GM23338 (cell line): ENCODE results near the gene EXOC4. TPM values are rescaled to one million over a fixed set of nuclear protein-coding genes. Genes with fewer than 3 reads are reported as not detected.
A peak's percentile ranks its signal among the peaks of the same experiment; 100 is the strongest.

Source experiments
- ATAC-seq: fragments of 200-7000 bp; cut with Tn5 transposase; 3 replicates; pipeline ENCODE4 v1.9.1; 2020
- DNase-seq: peaks from one replicate; pipeline ENCODE4 v3.0.0-alpha.2; 2015; ENCODE audit warnings: low spot score
- H2AFZ ChIP-seq: fragments of 200-600 bp; sonication (generic); 2 replicates; pipeline ENCODE4 v1.8.0; 2016; ENCODE audit warnings: antibody characterized with exemption, mild to moderate bottlenecking, moderate library complexity
- H3F3A ChIP-seq: fragments of 200-600 bp; sonication (generic); replicated peaks from 2 replicates; pipeline ENCODE4 v1.8.0; 2017; ENCODE audit warnings: antibody characterized with exemption, mixed run types, low read depth
- H3K27ac ChIP-seq: fragments of 200-600 bp; sonication (generic); 2 replicates; pipeline ENCODE4 v1.6.1; 2016; ENCODE audit warnings: low read depth
- H3K27me3 ChIP-seq: fragments of 200-600 bp; sonication (generic); 2 replicates; pipeline ENCODE4 v1.8.0; 2016; ENCODE audit warnings: mild to moderate bottlenecking, mixed run types, moderate library complexity; ENCODE audit not compliant: insufficient read depth
- H3K36me3 ChIP-seq: fragments of 200-600 bp; sonication (generic); 2 replicates; pipeline ENCODE4 v1.8.0; 2016; ENCODE audit warnings: mild to moderate bottlenecking; ENCODE audit not compliant: insufficient read depth
- H3K4me1 ChIP-seq: fragments of 200-600 bp; sonication (generic); 2 replicates; pipeline ENCODE4 v1.8.0; 2016; ENCODE audit warnings: mild to moderate bottlenecking, moderate library complexity; ENCODE audit not compliant: insufficient read depth
- H3K4me2 ChIP-seq: fragments of 200-600 bp; sonication (generic); 2 replicates; pipeline ENCODE4 v1.7.1; 2017; ENCODE audit warnings: mixed run types
- H3K4me3 ChIP-seq: fragments of 200-600 bp; sonication (generic); 2 replicates; pipeline ENCODE4 v1.6.1; 2016; ENCODE audit warnings: mixed run types
- H3K79me2 ChIP-seq: fragments of 200-600 bp; sonication (generic); replicated peaks from 2 replicates; pipeline ENCODE4 v1.8.0; 2017; ENCODE audit warnings: mild to moderate bottlenecking; ENCODE audit not compliant: insufficient read depth
- H3K9me2 ChIP-seq: fragments of 200-600 bp; sonication (generic); 2 replicates; pipeline ENCODE4 v1.8.0; 2017; ENCODE audit not compliant: insufficient read depth
- H4K20me1 ChIP-seq: fragments of 200-600 bp; sonication (generic); replicated peaks from 2 replicates; pipeline ENCODE4 v1.8.0; 2017; ENCODE audit warnings: mild to moderate bottlenecking; ENCODE audit not compliant: insufficient read depth
- H3K27ac Mint-ChIP-seq: 2 replicates; pipeline ENCODE4 v1.8.0; 2020; ENCODE audit warnings: inconsistent platforms, mild to moderate bottlenecking, moderate library complexity, mixed read lengths
- H3K27me3 Mint-ChIP-seq: 3 replicates; pipeline ENCODE4 v1.8.0; 2022; ENCODE audit warnings: low read depth, mild to moderate bottlenecking, moderate library complexity, mixed read lengths, inconsistent platforms; ENCODE audit not compliant: insufficient read depth, poor library complexity
- H3K36me3 Mint-ChIP-seq: 3 replicates; pipeline ENCODE4 v1.8.0; 2021; ENCODE audit warnings: low read depth, mild to moderate bottlenecking, inconsistent platforms, moderate library complexity, mixed read lengths
- H3K4me1 Mint-ChIP-seq: 3 replicates; pipeline ENCODE4 v1.8.0; 2020; ENCODE audit warnings: mild to moderate bottlenecking, inconsistent platforms, mixed read lengths
- H3K4me3 Mint-ChIP-seq: 3 replicates; pipeline ENCODE4 v1.8.0; 2021; ENCODE audit warnings: moderate library complexity, mild to moderate bottlenecking, inconsistent platforms, mixed read lengths
- H3K9me3 Mint-ChIP-seq: 3 replicates; pipeline ENCODE4 v1.8.0; 2020; ENCODE audit warnings: moderate library complexity, mild to moderate bottlenecking, inconsistent platforms, mixed read lengths
- CREB1 ChIP-seq: fragments of 250-450 bp; sonication (Bioruptor Pico); IDR thresholded peaks from 2 replicates; pipeline ENCODE4 v1.5.0; 2020; ENCODE audit warnings: low read depth, mild to moderate bottlenecking, moderate library complexity
- ETS1 ChIP-seq: IDR thresholded peaks from 2 replicates; pipeline ENCODE4 v1.6.1; 2016; ENCODE audit warnings: antibody characterized with exemption
- EZH2 ChIP-seq: fragments of 200-600 bp; sonication (generic); IDR thresholded peaks from one replicate; pipeline ENCODE4 v1.8.0; 2017; ENCODE audit warnings: antibody characterized with exemption, mild to moderate bottlenecking, low read depth; ENCODE audit not compliant: unreplicated experiment
- EZH2phosphoT487 ChIP-seq: fragments of 200-600 bp; sonication (generic); IDR thresholded peaks from one replicate; pipeline ENCODE4 v1.8.1; 2018; ENCODE audit warnings: antibody characterized with exemption; ENCODE audit not compliant: unreplicated experiment
- JUNB ChIP-seq: IDR thresholded peaks from one replicate; pipeline ENCODE4 v1.6.1; 2016; ENCODE audit warnings: antibody characterized with exemption; ENCODE audit not compliant: unreplicated experiment
- NANOG ChIP-seq: IDR thresholded peaks from 2 replicates; pipeline ENCODE4 v1.6.1; 2016; ENCODE audit warnings: antibody characterized with exemption, borderline replicate concordance
- POLR2AphosphoS5 ChIP-seq: IDR thresholded peaks from 2 replicates; pipeline ENCODE4 v1.6.1; 2016; ENCODE audit warnings: antibody characterized with exemption, low read depth
- STAT1 ChIP-seq: IDR thresholded peaks from one replicate; pipeline ENCODE4 v1.6.1; 2016; ENCODE audit warnings: antibody characterized with exemption; ENCODE audit not compliant: unreplicated experiment
- ZNF114 ChIP-seq: fragments of 250-450 bp; sonication (Bioruptor Pico); IDR thresholded peaks from 2 replicates; pipeline ENCODE4 v1.5.0; 2020; ENCODE audit warnings: mild to moderate bottlenecking, moderate library complexity
- ZNF331 ChIP-seq: fragments of 250-450 bp; sonication (Bioruptor Pico); IDR thresholded peaks from 2 replicates; pipeline ENCODE4 v1.5.0; 2020; ENCODE audit warnings: low read depth, mild to moderate bottlenecking, moderate library complexity
- polyA plus RNA-seq: library from polyadenylated mRNA; unstranded; fragments of >200 nt; fragmentation: Nextera tagmentation; extraction: Ambion mirVana; gene quantifications from 2 replicates; pipeline ENCODE4 v1.2.1, GENCODE V29; 2016
- total RNA-seq: library from RNA; depleted of rRNA; stranded (reverse); fragments of >200 nt; shearing (Covaris generic); gene quantifications from 2 replicates; pipeline ENCODE4 v1.2.3, GENCODE V29; 2014
- TF ChIP-seq, protein P1 (sequence below): IDR thresholded peaks from one replicate; pipeline ENCODE4 v1.6.1; 2018; ENCODE audit warnings: antibody characterized with exemption; ENCODE audit not compliant: unreplicated experiment
- TF ChIP-seq, protein P2 (sequence below): fragments of 250-450 bp; sonication (Bioruptor Pico); IDR thresholded peaks from 2 replicates; pipeline ENCODE4 v1.5.0; 2020; ENCODE audit warnings: mild to moderate bottlenecking, moderate library complexity

EXOC4 gene
- total and polyA plus RNA-seq, 2 experiments from 2014 or later: 37.5 to 52.7 TPM

GRCh38 chr7:133273227-133273626 is 20.3 kb downstream of the EXOC4 start:
- Histone ChIP-seq H2AFZ (no peak overlapping the region), H3K27ac (no peak overlapping the region), H3K9me2 (no peaks in the 10 kb centered on the region), H3K36me3 (peaks cover 6% of the 10 kb centered on the region; the same call in 1 of the 2 replicates), H3K4me3 (no peak overlapping the region), H4K20me1 (0 out of 2 replicates have a peak, but pooled peaks cover 11% of the 10 kb centered on the region), H3K27me3 (no peaks in the 10 kb centered on the region), H3K4me2 (no peak overlapping the region), H3K4me1 (peaks cover 10% of the 10 kb centered on the region; the same call in 1 of the 2 replicates), H3F3A (no peaks in the 10 kb centered on the region), H3K79me2 (peaks cover 3% of the 10 kb centered on the region; the same call in 1 of the 2 replicates)
- H3K27me3 Mint-ChIP-seq: no peaks in the 10 kb centered on the region
- ATAC-seq (no peak), DNase-seq (no peak)
- H3K27ac Mint-ChIP-seq: peak overlapping the region; percentile 11; the same call in 1 of the 2 replicates
- H3K36me3 Mint-ChIP-seq: peaks cover 29% of the 10 kb centered on the region
- peaks cover 17% of the 10 kb centered on the region for H3K4me1 Mint-ChIP-seq
- no peak overlapping the region for H3K4me3 Mint-ChIP-seq
- no peaks in the 10 kb centered on the region for H3K9me3 Mint-ChIP-seq
- TF ChIP-seq EZH2 (no peak), ETS1 (no peak), JUNB (no peak), NANOG (no peak), ZNF331 (CRISPR knock-in tag) (no peak), POLR2AphosphoS5 (no peak), ZNF114 (no peak), CREB1 (CRISPR knock-in tag) (no peak), EZH2phosphoT487 (no peak), STAT1 (no peak)
- TF ChIP-seq, protein P1, sequence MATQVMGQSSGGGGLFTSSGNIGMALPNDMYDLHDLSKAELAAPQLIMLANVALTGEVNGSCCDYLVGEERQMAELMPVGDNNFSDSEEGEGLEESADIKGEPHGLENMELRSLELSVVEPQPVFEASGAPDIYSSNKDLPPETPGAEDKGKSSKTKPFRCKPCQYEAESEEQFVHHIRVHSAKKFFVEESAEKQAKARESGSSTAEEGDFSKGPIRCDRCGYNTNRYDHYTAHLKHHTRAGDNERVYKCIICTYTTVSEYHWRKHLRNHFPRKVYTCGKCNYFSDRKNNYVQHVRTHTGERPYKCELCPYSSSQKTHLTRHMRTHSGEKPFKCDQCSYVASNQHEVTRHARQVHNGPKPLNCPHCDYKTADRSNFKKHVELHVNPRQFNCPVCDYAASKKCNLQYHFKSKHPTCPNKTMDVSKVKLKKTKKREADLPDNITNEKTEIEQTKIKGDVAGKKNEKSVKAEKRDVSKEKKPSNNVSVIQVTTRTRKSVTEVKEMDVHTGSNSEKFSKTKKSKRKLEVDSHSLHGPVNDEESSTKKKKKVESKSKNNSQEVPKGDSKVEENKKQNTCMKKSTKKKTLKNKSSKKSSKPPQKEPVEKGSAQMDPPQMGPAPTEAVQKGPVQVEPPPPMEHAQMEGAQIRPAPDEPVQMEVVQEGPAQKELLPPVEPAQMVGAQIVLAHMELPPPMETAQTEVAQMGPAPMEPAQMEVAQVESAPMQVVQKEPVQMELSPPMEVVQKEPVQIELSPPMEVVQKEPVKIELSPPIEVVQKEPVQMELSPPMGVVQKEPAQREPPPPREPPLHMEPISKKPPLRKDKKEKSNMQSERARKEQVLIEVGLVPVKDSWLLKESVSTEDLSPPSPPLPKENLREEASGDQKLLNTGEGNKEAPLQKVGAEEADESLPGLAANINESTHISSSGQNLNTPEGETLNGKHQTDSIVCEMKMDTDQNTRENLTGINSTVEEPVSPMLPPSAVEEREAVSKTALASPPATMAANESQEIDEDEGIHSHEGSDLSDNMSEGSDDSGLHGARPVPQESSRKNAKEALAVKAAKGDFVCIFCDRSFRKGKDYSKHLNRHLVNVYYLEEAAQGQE: no peak
- TF ChIP-seq, protein P2, sequence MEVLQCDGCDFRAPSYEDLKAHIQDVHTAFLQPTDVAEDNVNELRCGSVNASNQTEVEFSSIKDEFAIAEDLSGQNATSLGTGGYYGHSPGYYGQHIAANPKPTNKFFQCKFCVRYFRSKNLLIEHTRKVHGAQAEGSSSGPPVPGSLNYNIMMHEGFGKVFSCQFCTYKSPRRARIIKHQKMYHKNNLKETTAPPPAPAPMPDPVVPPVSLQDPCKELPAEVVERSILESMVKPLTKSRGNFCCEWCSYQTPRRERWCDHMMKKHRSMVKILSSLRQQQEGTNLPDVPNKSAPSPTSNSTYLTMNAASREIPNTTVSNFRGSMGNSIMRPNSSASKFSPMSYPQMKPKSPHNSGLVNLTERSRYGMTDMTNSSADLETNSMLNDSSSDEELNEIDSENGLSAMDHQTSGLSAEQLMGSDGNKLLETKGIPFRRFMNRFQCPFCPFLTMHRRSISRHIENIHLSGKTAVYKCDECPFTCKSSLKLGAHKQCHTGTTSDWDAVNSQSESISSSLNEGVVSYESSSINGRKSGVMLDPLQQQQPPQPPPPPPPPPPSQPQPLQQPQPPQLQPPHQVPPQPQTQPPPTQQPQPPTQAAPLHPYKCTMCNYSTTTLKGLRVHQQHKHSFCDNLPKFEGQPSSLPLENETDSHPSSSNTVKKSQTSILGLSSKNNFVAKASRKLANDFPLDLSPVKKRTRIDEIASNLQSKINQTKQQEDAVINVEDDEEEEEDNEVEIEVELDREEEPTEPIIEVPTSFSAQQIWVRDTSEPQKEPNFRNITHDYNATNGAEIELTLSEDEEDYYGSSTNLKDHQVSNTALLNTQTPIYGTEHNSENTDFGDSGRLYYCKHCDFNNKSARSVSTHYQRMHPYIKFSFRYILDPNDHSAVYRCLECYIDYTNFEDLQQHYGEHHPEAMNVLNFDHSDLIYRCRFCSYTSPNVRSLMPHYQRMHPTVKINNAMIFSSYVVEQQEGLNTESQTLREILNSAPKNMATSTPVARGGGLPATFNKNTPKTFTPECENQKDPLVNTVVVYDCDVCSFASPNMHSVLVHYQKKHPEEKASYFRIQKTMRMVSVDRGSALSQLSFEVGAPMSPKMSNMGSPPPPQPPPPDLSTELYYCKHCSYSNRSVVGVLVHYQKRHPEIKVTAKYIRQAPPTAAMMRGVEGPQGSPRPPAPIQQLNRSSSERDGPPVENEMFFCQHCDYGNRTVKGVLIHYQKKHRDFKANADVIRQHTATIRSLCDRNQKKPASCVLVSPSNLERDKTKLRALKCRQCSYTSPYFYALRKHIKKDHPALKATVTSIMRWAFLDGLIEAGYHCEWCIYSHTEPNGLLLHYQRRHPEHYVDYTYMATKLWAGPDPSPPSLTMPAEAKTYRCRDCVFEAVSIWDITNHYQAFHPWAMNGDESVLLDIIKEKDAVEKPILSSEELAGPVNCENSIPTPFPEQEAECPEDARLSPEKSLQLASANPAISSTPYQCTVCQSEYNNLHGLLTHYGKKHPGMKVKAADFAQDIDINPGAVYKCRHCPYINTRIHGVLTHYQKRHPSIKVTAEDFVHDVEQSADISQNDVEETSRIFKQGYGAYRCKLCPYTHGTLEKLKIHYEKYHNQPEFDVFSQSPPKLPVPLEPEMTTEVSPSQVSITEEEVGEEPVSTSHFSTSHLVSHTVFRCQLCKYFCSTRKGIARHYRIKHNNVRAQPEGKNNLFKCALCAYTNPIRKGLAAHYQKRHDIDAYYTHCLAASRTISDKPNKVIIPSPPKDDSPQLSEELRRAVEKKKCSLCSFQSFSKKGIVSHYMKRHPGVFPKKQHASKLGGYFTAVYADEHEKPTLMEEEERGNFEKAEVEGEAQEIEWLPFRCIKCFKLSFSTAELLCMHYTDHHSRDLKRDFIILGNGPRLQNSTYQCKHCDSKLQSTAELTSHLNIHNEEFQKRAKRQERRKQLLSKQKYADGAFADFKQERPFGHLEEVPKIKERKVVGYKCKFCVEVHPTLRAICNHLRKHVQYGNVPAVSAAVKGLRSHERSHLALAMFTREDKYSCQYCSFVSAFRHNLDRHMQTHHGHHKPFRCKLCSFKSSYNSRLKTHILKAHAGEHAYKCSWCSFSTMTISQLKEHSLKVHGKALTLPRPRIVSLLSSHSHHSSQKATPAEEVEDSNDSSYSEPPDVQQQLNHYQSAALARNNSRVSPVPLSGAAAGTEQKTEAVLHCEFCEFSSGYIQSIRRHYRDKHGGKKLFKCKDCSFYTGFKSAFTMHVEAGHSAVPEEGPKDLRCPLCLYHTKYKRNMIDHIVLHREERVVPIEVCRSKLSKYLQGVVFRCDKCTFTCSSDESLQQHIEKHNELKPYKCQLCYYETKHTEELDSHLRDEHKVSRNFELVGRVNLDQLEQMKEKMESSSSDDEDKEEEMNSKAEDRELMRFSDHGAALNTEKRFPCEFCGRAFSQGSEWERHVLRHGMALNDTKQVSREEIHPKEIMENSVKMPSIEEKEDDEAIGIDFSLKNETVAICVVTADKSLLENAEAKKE (CRISPR knock-in tag): no peak
